ENCODE results near the gene ZNF514. TPM values are rescaled to one million over a fixed set of nuclear protein-coding genes. Genes with fewer than 3 reads are reported as not detected.

Gene ZNF514
- total RNA-seq, 1 experiment from 2014 or later: 12.9 TPM

DNA sequence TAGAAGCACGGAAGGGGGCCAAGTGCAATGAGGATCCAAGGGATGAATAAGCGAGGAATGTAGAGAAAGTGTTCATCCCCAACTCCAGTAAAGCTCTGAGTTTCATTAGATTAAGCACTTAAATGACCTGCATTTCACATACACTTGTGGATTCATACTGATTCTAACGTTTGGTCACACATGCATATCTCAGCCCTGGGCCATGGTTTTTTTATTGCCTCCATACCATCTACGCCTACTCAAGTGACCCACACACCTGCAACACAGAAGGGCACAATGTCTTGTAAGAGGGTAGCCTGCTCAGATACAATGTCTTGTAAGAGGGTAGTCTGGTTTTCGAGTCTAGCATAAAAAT is 37.5 kb downstream of the ZNF514 start:
- Histone ChIP-seq H3T11ph (ENCODE audit: low read length) (no peak overlapping the region), H3K79me1 (ENCODE audit: insufficient read depth, low read depth, low read length, poor library complexity, severe bottlenecking) (peaks cover 3% of the 10 kb centered on the region), H3K4ac (ENCODE audit: low read depth, low read length) (no peak overlapping the region), H2BK12ac (ENCODE audit: insufficient read length, low read depth, low read length) (no peak overlapping the region), H2BK120ac (ENCODE audit: low read depth, low read length, poor library complexity, severe bottlenecking) (no peak overlapping the region), H3K56ac (ENCODE audit: insufficient read length, low read depth, low read length) (no peak overlapping the region), H3K9ac (ENCODE audit: extremely low read depth, insufficient read length, low read length) (peak overlapping the region; percentile 60), H4K91ac (ENCODE audit: insufficient read length, low read depth, low read length) (no peak overlapping the region), H2BK5ac (ENCODE audit: insufficient read length, low read length) (no peak overlapping the region), H3K23ac (ENCODE audit: insufficient read length, low read depth, low read length) (no peak overlapping the region), H3K27ac (ENCODE audit: insufficient read length, low read depth, low read length) (no peak overlapping the region), H4K20me1 (ENCODE audit: control insufficient read depth, insufficient read depth, insufficient read length) (no peaks in the 10 kb centered on the region), H2AFZ (ENCODE audit: low read length) (no peak overlapping the region), H2BK20ac (ENCODE audit: low read depth, low read length, poor library complexity, severe bottlenecking) (no peak overlapping the region), H4K5ac (ENCODE audit: insufficient read length, low read depth, low read length) (no peak overlapping the region), H3K23me2 (ENCODE audit: insufficient read length, low read depth, low read length, poor library complexity, severe bottlenecking) (no peaks in the 10 kb centered on the region), H3K27me3 (ENCODE audit: insufficient read depth, low read length) (no peaks in the 10 kb centered on the region; the same call in 1 of the 2 replicates), H2BK15ac (ENCODE audit: low read depth, low read length) (no peak overlapping the region), H3K14ac (ENCODE audit: insufficient read depth, low read length) (no peak overlapping the region), H4K8ac (replicated peaks; ENCODE audit: insufficient read length, low read depth, low read length) (no peak overlapping the region), H3K4me1 (ENCODE audit: insufficient read depth, low read length) (no peaks in the 10 kb centered on the region; the same call in 1 of the 2 replicates), H3K18ac (ENCODE audit: insufficient read length, low read depth, low read length) (no peak overlapping the region), H3K4me2 (ENCODE audit: insufficient read depth, insufficient read length, low read length) (peak overlapping the region; percentile 47), H2AK5ac (ENCODE audit: insufficient read length, low read length) (no peak overlapping the region), H3K79me2 (ENCODE audit: insufficient read depth, low read length) (peaks cover 13% of the 10 kb centered on the region; the same call in 1 of the 2 replicates), H3K9me3 (ENCODE audit: control insufficient read depth, low read depth, low read length) (no peaks in the 10 kb centered on the region)
- no CpG with 5 or more reads among the region's 5 CpGs for WGBS (ENCODE audit: extremely low coverage, insufficient read length, low lambda C conversion rate)
- H3K27me3 Mint-ChIP-seq (ENCODE audit: low read depth): peaks cover 12% of the 10 kb centered on the region
- TF ChIP-seq, protein P1, sequence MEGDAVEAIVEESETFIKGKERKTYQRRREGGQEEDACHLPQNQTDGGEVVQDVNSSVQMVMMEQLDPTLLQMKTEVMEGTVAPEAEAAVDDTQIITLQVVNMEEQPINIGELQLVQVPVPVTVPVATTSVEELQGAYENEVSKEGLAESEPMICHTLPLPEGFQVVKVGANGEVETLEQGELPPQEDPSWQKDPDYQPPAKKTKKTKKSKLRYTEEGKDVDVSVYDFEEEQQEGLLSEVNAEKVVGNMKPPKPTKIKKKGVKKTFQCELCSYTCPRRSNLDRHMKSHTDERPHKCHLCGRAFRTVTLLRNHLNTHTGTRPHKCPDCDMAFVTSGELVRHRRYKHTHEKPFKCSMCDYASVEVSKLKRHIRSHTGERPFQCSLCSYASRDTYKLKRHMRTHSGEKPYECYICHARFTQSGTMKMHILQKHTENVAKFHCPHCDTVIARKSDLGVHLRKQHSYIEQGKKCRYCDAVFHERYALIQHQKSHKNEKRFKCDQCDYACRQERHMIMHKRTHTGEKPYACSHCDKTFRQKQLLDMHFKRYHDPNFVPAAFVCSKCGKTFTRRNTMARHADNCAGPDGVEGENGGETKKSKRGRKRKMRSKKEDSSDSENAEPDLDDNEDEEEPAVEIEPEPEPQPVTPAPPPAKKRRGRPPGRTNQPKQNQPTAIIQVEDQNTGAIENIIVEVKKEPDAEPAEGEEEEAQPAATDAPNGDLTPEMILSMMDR (conservative IDR thresholded peaks at IDR 0.05): no peak
- H3K4me1 Mint-ChIP-seq: peaks cover 26 to 27% of the 10 kb centered on the region in 2 experiments
- no peak for DNase-seq
- H3K36me3 Mint-ChIP-seq (ENCODE audit: insufficient read depth in 1 of 3, low read depth in 3 of 3): peaks cover 5 to 16% (median 15%) of the 10 kb centered on the region in 3 experiments
- peak overlapping the region in 2 of 3 experiments; percentile 83 to 91; a peak in 2 of 7 replicates for H3K27ac Mint-ChIP-seq
- peaks cover 3 to 5% of the 10 kb centered on the region in 2 experiments; a peak in 4 of 5 replicates for H3K9me3 Mint-ChIP-seq
- peak overlapping the region; percentile 97 to 98 for H3K4me3 Mint-ChIP-seq
